Fibroblast of skin of back (primary cell): ENCODE data around the gene EEPD1.

Experiments used
- DNase-seq: peaks from one replicate; pipeline ENCODE4 v3.0.0-alpha.2; 2013

Gene EEPD1

GRCh38 chr7:36346260-36346831 is 193.3 kb downstream of the EEPD1 start:
- no peak for DNase-seq

- peak; percentile 70 for DNase-seq
Observed at GRCh38 chr7:36348256-36348655, 195.2 kb downstream of the EEPD1 start.

GRCh38 chr7:36348771-36349170 is 195.7 kb downstream of the EEPD1 start:
- DNase-seq = no peak

GRCh38 chr7:36349626-36350025 is 196.6 kb downstream of the EEPD1 start:
- DNase-seq = no peak
